HG03565 (cell line): ENCODE measurements around the gene NRIP1.
A peak's percentile ranks its signal among the peaks of the same experiment; 100 is the strongest.

ENCODE experiments used
- ATAC-seq: cut with Tn5 transposase; IDR thresholded peaks from one replicate; pipeline ENCODE4 v1.9.1; 2021; ENCODE audit warnings: mild to moderate bottlenecking, moderate library complexity; ENCODE audit not compliant: unreplicated experiment

NRIP1 gene

DNA sequence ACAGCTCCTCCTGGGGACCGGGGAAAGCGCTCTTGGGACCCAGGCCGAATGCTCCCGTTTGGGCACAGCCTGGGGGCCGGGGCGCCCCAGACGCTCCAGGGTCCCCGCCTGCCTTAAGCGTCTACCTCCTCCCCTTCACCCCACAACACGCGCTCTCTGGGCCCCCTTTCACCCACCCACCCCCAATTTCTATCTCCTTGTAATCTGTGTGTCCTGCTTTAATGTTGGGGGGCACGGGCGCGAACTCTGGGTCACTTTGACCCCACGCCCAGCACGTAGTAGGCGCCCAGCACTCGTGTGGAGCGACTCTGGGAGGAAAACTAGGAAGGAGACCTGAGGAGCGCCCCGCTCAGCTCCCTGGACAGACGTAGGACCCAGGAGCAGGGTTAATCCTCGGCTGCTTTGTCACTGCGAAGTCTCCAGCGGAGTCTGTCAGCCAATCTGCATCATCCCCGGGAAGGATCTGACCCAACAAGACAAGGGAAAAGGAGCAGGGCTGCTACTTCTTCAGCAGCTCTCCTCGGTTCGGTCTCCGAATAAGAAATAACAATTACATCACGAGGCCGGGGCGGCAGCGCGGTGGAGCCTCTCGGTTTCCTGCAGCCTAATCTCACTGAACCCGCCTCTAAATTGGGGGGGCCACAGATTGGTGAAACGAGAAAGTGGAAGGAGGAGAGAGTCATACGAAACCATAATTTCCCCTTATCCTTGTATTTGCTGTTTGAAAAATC, 757 bp upstream of the NRIP1 start:
- ATAC-seq, result no peak

DNA sequence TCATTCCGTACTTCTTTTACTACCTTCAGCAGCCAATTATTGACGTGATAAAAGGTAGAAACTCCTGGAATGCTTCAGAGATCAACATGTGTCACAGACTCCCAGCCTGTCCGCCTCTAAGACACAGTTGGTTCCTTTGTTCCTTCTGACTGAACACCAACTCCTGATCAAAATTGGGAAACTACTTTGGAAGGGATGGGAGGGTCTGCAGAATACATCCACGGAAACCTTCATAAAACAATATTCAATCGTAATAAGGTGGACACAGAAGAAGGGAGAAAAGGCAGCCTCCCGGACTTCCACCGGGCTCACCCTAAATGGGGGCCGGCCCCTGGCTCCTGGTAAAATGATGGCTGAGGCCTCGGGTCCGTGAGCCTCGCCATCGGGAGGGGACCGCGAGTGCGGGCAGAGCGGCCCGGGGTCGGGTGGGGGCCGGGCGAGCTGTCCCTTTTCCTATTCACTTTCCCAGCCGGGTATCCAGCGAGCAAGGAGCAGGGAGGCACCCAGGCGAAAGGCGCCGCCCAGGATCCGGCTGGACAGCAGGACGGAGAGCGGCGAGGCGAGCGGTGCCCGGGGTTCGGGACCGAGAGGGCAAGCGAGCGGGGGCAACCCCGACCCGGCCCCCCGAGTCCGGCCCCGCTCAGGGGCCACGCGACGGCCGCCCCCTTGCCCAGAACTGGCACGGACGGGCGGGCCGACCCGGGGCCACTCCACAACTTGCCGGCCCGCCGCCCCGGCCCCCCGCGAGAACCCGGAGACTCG, 805 bp downstream of the NRIP1 start:
- ATAC-seq, result no peak

DNA sequence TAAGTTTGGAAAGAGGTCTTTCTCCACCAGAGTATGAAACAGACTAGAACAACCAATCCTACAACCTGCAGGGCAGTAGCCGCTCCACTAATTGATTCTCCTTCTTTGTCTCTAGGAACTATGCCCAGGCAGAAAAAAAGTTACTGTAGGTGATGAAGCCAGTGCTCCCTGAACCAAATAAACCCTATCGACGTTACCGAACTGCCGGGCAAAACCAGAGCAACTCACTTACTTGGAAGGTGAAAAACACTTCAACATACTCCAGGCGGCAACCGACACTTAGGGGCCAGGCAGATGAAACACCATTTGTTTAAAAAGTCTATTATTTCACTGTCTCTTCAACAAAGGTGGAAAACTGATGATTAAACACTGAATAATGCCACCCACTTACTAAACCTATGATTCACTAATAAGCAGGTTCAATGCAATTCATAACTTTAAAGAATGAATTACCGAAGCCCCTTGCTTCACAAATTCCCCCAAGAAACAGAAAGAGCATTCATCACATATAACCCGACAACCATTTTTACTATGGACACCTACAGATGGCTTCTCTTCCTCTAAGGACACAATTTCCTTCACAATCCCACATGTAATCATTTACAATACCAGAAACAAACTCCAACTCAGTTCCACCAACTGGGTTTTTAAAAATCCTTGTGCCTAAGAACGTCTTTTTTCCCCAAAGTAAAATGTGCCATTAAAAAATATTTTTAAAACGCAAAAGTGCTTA, 1.6 kb downstream of the NRIP1 start:
- ATAC-seq, result no peak

DNA sequence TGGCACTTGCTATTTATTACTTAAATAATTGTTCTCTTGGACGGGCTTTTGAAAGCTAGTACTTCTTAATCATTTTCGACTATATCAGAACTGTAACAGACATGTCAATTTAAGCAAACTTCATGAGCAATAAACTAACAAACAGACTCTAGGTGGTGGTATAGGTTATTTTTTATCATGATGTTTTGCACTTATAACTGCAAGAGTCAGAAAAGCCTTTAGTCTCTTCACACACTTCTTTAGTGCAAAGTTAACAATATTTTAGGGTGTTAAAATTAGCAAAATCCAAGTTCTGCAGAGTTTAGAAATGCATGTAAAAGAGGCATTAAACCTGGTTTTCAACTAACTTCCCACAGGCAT, 2.2 kb downstream of the NRIP1 start:
- ATAC-seq, result no peak

DNA sequence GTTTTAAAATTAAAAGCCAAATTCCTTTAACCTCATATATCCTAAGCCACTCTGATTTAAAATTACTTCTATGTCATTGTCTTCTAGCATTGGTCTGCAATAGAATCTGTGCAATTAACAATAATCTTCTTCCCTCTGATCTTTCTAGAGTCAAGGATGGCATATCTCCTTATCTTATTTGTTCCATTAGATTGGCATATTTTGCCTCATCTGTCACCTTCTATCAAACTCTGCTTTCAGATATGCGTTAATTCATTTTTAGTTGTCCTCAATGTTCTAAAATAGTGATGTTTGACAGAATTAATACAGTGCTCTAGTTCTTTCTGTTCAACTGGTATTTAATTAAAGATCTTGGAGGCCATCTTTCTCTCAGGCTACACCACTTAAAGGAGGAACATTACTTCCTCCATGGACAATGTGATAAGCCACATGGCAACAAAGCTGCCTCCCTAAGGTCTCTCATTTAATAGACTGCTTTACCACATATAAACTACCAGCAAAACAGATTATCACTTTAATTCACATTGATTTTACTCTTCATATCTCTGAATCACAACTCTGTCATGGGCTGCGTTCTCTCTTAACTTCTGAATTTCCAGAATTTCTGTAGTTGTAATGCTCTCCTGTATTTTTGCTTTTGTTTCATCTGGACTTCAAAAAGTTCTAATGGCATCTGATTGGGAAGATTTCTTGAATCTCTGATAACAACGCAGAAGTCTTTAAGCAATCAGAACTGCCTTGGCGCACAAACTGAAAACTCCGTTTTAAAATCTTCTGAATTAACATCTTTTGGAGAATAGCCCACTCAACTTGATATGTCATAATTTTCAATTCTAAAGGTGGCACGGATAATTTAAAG, 2.8 kb downstream of the NRIP1 start:
- no peak for ATAC-seq

DNA sequence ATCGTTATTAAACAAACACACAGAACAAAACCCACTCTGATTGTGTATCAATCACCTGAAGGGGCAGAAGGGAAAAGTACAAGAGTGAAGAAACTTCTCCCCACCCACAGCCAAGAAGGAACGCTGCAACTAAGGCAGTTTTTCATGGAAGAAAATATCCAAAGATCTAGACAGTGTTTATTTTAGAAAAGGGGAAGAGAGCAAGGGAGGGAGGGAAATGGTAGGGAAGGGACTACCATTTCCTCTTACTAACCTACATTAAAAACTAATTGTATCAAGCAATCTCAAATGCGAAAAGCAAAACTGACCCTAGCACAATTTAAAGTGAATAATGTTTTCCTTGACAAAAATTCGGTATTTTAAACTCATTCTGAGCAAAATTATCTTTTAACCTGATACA, 3.5 kb downstream of the NRIP1 start:
- ATAC-seq, result no peak

DNA sequence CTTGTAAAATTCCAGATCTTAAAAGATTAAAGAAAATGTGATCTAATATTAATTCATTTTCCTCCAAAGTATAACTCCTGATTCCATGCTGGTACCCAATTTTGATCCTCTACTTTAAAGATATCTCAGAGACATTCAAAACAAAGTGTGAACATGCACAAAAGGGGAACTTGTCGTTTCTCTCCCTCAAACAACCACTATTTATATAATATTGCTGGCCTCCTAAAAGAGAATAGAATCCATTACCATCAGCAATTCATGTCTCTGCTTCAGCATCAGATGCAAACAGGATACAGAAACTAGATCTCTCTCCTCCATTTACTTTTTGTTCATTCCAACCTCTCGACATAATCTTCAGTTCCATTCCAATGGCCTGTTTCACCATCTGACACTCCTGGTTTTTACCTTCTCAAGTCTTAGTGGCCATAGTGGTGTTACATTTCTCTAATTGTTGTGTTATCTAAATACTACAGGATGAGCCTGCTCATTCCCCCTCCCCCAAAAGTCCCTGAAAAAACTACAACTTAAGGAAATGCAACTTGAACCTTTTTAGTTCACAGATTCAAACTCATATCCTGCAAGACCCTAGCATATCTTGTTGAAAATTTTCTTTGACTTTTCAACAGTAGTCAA, 4.1 kb downstream of the NRIP1 start:
- ATAC-seq, result no peak

DNA sequence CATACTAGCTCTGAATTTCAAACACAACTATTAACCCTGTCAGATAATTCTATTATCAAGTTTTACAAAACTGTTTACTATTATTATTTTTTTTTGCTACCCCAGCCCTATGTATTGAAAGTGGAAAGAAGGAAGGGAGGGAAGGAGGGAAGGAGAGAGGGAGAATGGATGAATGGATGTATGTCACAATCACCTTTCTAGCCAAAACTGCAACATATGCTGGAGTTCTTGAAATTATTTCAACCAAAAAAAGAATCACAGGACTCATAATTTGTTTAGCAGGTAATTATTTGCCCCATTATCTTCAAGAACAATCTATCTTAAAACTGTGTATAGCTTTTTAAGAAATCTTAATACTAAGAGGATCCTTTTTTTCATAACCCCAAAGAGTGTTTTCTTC, 5.4 kb downstream of the NRIP1 start:
- ATAC-seq, result no peak

DNA sequence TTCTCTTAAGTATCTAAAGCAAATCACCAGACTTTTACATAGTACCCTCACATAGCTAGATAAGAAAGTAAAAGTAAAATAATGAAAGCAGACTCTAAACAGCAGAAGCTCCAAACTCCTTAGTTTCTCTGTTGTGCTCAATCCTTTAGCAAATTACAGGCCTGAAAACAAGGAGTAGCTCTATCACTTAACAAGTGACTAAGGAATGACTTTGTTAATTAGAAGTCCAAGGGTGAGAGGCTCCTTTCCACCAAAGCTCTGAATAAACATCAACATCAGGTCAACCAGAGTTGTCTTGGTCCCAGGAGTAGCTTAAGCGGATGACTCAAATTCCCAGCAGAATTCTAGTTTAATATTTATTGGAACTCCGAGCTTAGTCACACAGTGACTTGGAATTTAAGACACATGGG, 5.9 kb downstream of the NRIP1 start:
- no peak for ATAC-seq

DNA sequence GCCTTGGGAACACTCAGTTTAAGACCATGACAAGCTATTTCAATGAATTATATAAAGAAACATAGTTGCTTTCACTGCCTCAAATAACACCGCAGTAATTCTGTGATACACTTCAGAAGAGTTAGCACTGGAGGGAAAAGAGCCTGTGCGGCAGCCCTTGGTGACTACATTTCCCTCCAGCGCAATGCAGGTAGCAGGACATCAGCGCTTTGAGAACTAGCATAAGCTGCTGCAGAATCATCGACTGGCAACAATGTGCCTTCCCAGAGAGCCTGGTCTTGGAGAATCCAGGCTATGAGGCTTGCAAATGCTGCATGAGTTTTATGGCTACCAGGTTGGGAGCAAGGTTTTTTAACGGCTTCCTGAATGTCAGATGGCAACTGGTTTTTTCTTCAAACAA, 7.5 kb downstream of the NRIP1 start:
- no peak for ATAC-seq

DNA sequence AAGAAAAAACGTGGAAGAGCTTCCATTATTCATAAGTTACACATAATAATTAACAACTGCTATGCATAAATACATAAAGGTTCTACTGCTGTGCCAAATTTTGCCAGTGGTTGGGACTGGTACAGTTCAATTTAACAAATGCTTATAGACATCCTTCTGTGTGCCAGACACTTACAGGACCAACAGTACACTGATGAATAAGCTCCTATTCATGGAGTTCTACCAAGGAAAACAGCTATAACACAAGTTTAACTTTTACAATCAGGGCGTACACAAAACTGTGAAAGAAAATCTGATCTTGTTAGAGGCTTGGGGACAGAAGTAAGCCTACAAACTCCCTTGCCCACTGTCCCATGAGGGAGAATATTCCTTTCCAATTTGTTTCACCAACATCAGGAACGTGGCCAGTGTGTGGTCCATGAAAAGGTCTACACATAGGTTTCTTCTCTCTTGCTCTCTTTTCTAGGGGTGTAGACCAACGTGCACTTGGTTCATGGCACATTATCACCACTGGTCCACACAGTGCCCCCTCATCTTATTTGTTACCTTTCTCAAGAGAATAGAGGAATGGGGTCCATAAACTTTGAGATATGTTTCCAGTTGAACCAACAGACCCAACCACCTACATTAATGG, 10.1 kb downstream of the NRIP1 start:
- ATAC-seq, result no peak

DNA sequence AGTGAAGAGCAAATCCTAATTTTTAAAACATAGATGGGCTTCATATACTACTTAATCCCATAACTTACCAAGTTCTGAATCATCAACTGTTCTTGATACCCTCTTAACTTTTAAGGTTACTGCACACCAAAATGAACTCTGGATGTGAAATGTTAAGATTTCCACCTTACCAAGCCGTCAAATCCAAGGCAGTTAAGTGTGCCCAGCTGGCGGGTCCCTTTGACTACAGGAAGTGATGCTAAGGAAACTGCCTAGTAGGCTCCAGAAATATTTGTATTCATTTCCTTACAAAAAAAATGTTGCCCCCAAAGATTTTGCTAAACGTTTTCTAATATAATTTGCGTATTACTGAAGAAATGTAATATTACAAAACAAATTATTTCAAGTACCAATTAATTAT, 10.7 kb downstream of the NRIP1 start:
- no peak for ATAC-seq

DNA sequence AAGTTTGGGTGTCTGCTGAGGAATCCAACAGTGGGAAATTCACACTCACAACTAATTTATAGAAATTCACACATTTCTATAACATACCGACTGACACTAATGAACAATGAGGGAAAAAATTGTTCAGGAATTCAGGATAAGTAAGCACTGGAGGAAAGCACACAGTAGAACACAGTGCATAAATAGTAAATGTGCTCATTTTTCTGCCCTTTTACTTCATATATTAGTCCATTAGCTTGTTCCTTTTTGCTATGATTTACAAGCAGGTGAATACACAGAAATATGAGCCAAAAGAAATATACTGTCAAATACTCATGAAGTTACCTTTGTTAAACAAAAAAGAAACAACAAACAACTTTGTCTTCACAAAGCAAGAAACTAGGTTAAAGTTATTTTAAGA, 11.3 kb downstream of the NRIP1 start:
- ATAC-seq, result no peak

DNA sequence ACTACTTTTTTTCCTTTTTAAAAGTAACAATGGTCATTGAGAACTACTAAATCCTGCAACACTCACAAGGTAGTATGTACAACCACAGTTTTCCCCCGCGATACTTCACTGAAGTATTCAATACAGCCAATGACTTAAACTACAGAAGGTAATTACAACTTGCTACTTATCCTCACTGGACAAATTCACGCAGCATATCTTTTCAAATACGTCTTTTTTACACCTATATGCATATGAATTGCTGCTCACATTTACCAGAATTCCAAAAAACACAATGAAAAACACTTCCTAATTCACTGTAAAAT, 12.4 kb downstream of the NRIP1 start:
- peak; percentile 14 for ATAC-seq

DNA sequence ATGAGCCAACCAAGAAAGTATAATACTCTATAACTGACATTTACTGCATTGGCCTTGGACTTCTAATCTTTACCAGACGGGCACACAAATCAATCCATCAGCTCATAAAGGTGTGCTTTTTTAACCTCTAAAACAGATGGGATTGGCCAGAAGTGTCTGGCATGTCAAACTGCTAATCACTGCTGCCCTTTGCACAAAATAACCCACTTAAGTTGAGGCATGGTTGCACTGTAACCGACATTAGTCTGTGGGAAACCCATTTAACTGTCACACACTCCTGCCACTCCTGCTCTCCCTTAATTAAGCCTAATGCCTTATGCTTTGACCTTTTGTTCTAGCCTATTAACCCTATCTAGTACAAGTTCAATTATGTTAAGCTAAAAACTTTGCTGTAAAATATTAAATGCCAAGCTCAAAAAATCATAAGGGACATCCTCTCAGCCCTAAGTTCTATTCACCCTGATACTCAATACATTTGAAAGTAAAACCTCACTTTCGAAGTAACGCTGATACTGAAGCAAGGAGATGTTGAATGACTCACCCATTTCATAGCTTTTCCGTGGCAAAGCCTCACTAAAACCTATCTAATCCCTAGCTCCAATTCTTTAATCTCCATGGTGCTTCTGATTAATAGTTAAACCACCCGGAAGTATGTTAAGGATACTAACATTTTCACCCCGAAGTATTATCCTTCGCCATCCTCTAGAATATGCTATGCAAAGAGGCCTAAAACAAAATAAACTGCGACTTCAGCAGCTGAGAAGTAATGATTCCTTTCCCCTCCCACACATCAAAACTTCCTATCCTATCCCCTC, 12.9 kb downstream of the NRIP1 start:
- peak; percentile 71 for ATAC-seq

DNA sequence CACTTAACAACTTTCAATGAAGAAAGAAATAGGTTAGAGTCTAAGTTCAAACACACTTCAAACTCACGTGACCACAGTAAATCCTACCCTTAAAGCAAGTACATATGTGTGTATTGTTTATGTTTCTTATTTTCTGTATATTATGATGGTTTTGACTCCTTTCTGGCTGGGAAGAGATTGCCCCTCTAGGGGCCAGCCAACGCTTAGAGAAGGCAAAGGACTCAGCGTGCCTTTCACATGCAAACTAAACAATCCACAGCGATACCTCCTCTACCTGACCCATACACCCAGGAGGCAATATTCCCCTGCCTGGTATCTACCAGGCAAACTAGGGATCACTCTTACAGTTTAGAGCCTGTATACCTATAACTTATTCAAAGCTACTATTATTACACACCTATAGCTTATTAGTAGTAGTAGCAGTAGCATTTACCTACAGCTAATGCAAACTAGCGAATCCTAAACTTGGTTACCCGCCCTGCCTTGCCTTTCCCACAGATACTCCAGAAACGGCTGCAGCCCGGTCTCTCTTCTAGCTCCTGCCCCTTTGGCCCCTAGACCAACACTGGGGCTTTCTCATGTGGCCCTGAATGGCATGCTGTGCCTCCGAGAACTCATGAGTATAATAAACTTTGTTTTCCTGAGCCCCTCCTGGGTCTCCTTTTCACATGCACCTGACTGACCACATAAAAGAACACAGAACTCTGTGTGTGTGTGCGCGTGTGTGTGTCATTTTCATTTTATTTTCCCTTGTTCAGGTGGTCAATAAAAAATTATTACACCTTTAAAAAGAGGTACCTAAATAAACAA, 14.0 kb downstream of the NRIP1 start:
- ATAC-seq, result no peak

DNA sequence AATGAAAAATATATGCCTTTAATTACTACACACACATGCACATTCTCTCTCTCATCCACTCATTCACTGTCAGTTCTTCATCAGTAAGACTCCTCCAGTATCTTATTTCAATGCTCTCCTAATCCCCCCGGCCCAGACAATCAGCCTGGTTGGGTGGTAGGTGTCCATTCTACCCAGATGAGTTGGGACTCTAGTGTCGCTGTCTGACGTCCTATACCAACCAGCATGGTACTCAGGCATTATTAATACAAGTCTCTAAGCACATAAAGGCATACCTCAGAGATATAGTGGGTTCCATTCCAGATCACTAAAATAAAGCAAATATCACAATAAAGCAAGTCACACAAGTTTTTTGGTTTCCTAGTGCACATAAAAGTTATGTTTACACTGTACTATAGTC, 19.8 kb downstream of the NRIP1 start:
- no peak for ATAC-seq

DNA sequence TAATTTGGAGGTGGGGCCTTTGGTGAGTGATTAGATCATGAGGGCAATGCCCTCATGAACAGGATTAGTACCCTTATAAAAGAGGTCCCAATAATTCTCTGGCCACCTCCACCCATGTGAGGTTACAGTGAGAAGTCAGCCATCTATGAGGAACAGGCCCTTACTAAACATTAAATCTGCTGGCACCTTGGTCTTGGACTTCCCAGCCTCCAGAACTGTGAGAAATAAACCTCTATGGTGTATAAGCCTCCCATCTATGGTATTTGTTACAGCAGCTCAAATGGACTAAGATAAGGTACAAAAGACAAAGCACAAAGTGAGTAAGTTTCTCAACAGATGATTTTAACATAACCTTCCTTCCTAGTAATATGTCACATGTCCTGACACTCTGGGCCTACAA, 22.3 kb downstream of the NRIP1 start:
- no peak for ATAC-seq
